HPDE6-E6E7 (cell line): Measurements from ENCODE around the gene SDCBP2.
A peak's percentile ranks its signal among the peaks of the same experiment; 100 is the strongest.

Experiments
- DNase-seq: peaks from one replicate; pipeline ENCODE4 v3.0.0; 2011; ENCODE audit warnings: missing footprints; ENCODE audit errors: extremely low spot score

Gene SDCBP2

DNA sequence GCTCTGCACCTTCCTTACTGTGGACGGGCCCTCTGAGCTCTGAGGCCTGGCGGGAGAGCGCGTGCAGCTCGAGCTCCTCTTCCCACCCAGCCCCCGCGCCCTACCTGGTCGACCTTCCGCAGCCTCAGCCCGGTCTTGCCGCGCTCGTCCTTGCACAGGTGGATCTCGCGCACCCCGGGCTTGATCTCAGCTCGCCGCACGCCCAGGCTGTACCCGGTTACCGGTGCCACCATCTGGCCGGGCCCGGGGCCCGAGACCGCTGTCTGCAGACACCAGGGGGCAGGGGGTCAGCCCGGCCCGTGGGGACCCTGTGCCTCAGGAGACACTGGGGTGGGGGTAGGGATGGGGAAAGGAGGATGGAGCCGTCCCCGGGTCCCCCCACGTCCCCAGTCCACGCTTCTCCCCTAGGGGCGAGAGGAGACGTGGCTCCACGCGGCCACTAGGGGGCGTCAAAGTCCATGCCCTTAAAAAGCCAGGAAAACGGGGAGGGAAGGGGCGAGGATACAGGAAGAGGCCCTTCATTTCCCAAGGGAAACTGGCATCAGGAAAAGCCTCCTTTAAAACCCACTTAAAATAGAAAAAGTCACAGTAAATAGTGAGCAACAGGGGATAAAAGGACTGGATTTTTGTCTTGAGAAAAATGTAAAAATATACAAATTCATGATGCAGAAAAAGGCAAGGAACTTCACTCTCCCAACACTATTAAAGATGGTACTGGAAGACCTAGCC lies 15.5 kb downstream of the SDCBP2 start:
- DNase-seq, result peak; percentile 64

DNA sequence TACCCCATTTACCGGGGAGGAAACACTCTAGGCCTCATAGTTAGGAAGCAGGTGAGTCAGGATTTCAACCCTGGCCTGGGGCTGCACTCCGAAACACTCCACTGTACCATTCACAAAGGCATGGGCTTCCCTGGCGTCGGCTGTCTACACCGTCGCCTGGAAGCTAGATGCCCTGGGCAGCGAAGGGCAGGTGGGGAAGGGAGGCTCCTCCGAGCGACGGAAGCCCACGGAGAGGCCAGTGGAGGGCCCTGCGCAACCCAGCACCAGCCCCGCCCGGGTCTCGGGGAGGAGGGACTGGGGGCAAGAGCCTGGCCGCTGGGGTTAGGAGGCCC lies 16.1 kb downstream of the SDCBP2 start:
- DNase-seq, result no peak

DNA sequence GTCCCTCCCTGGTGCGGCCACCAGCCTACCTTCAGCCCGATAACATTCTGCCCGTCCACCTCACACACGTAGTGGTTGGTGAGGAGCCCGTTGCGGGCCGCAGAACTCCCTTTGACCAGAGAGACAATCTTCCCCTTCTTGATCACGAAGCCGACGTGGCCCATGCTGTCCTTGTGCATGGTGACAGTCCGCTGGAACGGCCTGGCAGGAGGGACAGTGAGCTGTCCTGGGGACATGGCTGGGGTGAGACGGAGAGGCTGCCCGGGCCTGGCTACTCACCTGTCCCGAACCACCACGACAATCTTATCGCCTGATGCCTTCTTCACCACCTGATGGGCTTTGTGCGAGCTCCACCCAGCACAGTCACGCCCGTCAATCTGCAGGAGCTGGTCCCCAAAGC lies 16.6 kb downstream of the SDCBP2 start:
- no peak for DNase-seq

DNA sequence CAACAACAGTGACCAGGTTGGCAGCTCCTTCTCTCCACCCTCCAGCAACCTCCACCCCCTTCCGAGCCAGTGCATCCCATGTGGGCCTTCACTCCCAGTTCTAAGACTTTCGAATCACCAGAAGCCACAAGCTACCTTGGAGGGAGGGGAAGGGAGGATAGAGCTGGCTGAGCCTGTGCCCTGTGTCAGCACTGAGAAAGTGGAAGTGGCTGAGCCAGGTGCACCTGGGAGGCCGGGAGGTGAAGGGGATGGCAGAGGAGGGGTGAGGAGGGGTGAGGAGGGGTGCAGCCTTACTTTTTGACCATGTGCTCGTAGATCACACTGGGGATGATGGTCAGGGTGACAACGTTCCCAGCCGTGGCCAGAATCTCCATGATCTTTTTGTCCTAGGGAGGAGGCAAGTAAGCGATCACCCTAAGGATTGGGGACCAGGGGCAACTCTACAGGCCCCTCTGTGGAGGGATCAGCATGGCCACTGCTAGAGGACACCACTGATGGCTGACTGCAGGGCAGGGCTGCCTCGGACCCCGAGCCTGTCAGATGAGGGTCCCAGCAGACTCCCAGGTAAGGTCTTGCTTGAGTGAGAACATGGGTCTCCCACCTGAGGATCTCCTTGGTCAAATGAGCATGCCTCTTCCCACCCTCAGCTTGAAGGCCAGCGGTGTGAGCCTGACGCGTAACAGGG lies 18.3 kb downstream of the SDCBP2 start:
- DNase-seq, result no peak

DNA sequence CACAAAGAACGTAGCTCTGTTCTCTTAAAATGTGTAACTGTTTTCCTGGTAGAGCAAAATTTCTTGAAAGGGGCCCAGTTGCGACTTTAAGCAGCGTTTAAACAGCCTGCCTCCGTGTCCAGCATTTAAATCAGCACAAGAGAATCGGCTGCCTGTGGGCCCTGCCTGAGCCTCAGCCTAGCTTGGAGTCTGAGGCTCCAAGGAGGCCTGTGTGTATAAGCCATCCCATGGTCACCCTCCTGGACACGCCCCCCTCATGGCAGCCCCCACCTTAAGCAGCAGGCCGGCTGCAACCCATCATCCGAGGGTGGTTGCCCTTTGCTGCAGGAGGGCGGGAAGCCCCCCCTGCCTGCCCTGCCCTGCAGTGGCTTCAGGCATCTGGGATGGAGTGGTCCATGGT lies 18.9 kb downstream of the SDCBP2 start:
- no peak for DNase-seq

DNA sequence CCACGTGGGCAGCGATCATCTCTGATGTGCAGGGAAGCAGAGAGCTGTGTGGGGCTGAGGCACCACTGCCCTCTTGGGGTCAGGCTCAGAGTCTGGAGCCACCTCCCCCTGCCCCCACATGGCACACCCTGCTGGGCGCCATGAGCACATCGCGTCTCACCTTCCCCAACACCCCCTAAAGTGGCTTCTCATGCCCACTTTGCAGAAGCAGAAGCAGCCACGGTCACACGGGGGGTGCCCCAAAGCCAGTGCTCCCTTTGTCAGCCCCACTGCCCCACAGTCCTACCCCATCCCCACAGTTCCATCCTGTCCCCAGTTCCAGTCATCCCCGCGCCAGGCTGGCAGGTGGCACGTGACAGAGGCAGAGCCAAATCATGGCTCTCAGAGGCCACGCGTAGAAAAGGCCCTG lies 19.5 kb downstream of the SDCBP2 start:
- DNase-seq, result no peak

DNA sequence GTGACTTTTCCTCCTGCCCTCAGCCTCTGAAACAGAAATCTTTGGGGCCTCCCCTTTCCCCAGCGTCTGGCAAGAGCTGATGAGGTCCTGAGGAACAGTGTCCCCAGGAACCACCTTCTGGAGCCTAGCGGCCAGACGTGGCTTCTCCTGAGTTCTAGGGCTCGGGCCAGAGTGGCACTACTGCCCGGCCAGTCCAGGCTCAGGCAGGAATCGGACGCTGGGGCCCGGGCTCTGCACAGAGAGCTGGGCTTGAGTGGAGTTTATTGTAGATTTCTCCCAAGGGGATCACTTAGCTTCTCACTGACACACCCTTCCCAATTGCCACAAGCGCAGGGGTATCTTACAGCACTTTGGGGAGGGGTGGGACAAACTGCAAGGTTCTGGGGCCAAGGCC lies 20.2 kb downstream of the SDCBP2 start:
- no peak for DNase-seq

DNA sequence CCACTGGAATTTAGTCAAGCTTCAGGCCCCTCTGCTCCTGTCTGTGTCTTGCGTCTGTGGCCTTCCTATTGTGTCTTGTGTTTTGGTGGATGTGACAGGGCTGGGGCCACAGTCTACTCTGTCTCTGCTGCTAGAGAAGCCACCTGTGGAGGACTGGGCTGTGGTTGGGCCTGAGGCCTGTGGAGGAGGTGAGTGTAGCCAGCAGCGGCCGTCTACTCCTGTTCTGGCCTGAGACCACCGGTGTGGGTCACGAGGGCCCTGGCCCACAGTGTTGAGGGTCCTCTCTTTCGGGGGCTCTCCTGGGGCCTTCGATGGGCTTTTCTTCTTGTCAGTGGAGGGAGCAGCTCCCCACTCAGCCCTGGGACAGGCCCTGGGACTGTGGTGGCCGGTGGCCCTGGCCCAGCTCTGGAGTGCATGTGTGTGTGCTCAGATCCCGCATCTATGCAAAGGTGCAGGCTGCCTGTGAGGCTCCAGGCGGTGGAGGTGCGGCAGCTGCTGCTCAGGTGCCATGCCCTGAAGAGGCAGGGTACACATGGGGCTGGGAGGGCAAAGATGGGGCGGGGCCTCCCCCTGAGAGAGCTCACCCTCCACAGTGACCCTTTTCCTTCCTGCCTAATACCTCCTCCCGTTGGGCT lies 20.8 kb downstream of the SDCBP2 start:
- DNase-seq, result no peak

DNA sequence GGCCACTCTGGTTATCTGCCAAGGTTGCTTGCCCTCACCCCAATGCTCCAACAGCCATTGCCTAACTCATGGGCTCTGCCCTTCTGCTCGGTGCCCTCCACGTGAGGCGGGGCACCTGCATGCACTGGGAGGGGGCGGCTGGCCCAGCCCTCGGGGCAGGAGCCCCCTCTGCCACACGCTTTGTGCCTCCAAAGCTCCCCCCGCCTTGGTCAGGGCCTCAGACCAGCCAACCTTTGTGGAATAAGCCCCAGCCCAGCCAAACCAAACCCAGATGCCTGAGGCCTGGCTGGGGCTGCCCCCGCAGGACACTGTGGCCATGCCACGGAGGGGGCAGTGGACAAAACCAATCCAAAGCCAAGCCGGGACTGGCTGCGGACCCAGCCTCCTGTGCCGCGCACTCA lies 21.4 kb downstream of the SDCBP2 start:
- DNase-seq, result no peak

DNA sequence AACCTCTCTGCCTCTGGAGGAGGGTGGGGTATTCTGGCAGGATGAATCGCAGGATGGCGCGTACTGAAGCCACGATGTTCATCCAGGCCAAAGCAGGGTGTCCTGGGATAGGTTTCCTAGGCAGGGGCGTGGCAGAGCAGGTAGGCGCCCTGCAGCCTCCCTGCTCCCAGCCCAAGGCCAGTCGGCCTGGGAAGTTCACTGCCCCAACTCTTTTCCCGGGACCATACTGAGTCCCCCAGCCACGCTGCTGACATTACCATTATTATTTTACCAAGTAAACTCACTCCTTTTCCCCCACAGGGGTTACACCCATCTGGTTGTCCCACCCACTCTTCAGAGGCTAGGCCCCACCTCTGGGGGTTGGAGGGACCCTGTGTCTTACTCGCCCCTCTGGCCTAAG lies 21.8 kb downstream of the SDCBP2 start:
- DNase-seq, result no peak

DNA sequence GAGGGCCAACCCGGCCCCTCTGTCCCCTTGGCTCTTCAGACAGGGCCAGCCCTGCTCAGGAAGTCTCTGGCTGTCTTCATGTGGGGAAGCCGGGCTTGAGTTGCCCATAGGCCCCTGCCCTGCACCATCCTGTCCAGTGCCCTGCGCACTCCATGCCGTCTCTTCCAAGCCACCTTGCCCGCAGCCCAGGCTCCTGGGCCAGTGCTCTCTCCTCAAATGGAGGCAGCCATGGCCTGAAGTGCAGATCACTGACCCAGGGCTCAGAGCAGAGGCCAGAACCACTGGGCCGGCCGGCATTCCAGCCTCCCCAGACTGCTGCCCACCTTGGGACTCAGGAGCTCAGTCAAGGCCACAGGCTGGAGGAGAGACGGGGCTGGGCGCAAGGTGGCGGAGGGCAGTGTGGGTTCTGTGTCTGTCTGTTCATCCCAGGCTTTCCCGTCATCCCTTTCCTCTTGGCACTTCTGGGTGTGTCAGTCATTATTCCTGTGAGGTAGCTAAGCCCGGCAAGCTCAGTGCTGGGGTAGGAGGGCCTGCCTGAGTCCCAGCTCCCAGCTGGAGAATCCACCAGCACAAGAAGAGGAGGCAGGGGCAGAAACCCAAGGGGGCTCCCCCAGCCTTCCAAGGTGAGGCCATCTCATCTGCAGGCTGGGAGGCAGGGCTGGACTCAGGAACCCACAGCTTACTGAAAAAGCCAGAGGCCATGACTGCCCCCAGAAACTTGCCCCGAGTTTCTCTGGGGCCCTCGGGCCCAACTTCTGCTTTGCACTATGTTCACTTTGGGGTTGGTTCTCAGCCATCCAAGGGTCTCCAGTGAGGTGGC lies 22.4 kb downstream of the SDCBP2 start:
- DNase-seq, result no peak

DNA sequence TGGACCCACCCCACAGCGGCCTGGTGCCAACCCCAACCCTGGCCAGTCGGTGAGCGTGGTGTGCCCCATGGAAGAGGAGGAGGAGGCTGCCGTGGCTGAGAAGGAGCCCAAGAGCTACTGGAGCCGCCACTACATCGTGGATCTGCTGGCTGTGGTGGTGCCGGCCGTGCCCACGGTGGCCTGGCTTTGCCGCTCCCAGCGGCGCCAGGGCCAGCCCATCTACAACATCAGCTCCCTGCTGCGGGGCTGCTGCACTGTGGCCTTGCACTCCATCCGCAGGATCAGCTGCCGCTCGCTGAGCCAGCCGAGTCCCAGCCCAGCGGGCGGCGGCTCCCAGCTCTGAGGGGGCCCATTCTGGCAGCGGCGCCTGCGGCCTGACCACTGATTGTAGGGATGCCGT lies 23.2 kb downstream of the SDCBP2 start:
- no peak for DNase-seq

DNA sequence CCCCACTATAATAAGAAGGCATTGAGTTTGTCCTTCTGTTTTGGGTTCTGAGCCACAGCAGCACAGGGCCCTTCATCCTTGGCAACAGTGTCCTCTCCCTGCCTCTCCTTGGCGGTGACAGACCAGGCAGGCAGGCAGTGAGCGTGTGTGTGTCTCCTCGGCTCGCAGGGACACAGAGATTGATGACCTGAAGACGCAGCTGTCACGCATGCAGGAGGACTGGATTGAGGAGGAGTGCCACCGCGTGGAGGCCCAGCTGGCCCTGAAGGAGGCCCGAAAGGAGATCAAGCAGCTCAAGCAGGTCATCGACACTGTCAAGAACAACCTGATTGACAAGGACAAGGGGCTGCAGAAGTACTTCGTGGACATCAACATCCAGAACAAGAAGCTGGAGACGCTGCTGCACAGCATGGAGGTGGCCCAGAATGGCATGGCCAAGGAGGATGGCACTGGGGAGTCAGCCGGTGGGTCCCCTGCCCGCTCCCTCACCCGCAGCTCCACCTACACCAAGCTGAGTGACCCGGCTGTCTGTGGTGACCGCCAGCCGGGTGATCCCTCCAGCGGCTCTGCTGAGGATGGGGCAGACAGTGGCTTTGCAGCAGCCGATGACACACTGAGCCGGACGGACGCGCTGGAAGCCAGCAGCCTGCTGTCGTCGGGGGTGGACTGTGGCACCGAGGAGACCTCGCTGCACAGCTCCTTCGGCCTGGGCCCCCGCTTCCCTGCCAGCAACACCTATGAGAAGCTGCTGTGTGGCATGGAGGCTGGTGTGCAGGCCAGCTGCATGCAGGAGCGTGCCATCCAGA lies 24.0 kb downstream of the SDCBP2 start:
- no peak for DNase-seq

DNA sequence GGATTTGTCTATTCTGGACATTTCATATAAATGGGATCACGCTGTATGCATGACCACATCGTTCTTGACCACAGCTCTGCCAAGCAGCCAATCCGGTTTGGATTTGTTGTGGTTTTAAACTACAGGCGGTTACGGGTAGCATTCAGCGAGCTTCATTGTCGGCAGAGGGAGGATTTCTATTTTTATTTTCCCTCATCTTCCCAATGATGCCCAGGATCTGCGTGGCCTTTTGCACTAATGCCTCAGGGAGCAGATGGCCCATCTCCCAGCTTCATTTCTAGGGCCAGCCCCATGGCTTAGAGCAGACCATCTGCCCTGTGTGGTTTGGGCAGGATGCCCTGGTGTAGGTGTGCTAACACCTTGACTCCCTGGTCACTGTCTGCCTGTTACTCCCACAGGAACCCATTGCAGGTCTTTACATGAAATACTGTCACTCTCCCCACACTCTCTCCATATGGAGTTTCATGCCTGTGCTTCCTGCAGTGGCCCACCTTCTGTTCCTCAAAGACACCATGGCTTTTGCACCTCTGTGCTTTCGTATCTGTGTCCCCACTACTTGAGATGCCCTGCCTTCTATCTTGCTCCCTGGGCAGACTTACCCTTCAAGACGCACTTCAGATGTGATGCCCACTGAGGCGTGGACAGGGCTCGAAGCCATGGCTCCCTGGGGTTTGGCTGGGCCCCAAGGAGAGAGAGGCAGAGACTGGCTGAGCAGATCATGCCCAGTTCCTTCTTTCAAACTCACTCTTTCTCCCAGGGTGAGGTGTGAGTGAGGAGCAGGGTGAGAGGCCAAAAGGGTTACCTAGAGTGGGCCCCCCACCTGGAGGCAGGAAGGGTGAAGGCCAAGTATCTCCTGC lies 26.0 kb downstream of the SDCBP2 start:
- no peak for DNase-seq

DNA sequence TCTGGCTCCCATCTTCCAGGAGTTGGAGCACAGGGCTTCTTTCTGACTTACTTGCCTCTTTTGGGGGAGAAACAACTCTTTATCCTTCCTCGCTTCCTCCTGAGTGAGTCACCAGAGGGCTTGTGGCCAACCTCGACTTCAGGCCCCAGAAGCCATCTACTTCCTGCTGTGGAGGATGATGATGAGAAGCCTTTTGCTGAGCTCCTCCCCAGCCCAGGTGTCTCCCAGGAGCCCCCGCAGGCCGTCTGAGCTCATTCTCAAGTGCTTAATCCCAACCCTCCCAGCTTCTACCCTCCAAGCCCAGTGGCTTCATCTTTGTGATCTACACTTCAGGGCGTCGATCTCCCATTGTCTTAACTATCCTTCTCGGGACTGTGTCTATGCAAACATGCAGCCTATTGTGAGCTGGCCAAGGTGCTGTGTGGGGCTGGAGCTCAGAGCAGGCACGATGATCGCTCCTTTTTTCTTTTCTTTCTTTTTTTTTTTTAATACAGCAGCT lies 27.9 kb downstream of the SDCBP2 start:
- DNase-seq, result peak; percentile 58

DNA sequence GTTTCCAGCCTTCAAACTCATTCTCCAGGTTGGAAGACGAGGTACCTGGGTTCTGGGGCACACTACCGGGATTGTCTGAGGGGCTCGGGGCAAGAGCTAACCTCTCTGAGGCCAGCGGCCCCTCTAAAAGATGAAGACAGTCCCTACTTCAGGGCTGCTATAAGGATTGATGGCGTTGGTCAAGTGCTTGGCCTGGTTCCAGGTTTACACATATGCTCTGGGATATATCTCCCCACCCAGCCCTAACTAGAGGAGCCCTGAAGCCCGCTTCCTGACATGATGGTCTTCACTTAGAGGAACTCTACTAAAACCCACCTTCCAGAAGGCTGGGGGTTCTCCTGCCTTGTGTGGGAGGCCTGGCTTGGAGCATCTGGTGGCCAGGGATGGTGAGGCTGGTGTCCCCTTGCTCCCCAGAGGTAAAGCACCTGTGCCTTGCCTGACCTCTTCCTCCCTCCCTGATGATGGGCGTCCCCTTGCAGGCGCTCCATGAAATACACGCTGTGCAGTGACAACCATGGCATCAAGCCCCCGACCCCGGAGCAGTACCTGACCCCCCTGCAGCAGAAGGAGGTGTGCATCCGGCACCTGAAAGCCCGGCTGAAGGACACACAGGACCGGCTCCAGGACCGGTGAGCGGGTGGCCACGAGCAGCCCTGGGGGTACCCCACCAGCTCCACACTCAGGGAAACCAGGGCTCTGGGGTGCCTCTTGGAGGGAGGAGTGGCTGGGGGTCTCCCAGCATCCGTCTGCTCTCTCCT lies 28.7 kb downstream of the SDCBP2 start:
- no peak for DNase-seq

DNA sequence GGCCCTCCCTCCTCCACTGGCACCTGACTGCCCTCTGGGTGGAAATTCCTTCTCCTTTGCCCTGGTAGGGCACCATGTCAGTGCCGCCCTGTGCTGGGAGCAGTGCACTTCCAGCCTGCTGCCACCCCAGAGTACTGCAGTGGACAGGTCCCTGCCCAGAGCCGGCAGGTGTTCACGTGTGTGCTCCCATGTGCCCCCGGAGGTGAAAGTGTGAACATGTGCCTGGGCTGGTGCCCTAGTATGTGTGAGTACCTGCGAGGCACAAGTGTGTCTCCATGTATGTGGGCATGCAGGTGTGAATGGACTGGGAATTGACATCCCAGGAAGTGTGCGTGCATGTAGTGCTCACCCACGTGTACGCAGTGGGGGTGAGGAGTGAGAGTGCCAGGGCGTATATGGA lies 29.4 kb downstream of the SDCBP2 start:
- no peak for DNase-seq

DNA sequence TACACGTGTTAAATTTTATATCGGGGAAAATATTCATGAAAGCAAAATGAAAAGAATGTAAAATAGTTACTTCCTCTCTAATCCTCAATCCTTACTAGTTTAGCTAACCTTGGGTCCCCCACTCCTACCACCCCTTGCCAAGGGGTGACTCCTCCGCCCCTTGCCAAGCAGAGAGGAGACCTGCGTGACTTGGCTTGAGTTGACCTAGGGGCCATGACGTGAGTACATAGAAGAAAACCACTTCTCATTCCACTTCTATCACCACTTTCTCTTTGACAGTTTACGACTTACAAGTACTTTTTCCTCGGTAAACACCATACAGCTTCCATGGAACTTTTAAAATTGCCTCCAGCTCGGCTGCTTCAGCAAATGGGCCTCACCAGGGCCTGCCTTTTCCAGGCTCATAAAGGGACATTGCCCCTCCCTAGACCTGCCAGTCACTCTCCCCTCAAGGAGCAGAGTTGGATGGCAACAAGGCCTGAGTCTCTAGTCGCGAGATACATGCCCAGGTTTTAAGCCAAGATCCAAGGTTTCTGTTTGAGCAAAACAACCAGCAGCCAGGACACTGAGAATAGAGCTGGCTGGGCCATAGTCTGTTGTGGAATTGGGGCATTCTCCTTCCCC lies 29.9 kb downstream of the SDCBP2 start:
- DNase-seq, result no peak

DNA sequence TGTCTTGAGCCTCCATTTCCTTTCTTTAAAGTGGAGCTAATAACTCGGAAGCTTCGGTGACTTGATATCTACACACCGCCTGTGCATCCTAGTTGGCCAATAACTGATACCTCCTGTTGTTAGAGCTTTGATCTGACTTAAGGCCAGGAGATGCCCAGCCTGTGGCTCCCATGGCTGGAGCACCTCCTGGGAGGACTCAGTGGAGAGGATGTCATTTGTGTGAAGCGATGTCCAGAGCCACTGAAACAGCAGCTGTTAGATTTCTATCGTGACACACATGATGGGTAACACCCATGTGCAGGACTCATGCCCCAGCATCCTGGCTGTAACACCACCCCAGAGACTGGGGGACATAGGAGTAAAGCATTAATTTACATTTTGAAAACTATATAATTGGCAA lies 30.8 kb downstream of the SDCBP2 start:
- DNase-seq, result no peak
